Measurements from ENCODE around the gene HDAC4.

Gene HDAC4

GRCh38 chr2:239127513-239127912 lies 273.3 kb downstream of the HDAC4 start:
- Histone ChIP-seq H3F3A (ENCODE audit: low read depth) (no peaks in the 10 kb centered on the region), H2AFZ (ENCODE audit: low read length) (no peak overlapping the region), H3K4me2 (ENCODE audit: low read depth, low read length, poor library complexity, severe bottlenecking) (no peak overlapping the region), H4K20me1 (ENCODE audit: insufficient read depth, low read length, poor library complexity, severe bottlenecking) (no peaks in the 10 kb centered on the region), H3K4me1 (ENCODE audit: insufficient read depth, low read length, poor library complexity, severe bottlenecking) (no peaks in the 10 kb centered on the region), H3K9me3 (ENCODE audit: insufficient read depth, low read depth, low read length) (no peaks in the 10 kb centered on the region), H3K4me3 (ENCODE audit: low read length, poor library complexity, severe bottlenecking) (no peak overlapping the region), H3K27me3 (ENCODE audit: insufficient read depth, low read length, poor library complexity, severe bottlenecking) (no peaks in the 10 kb centered on the region), H3K9ac (ENCODE audit: low read depth, low read length, poor library complexity, severe bottlenecking) (no peak overlapping the region), H3K36me3 (ENCODE audit: insufficient read depth, low read length) (peaks cover 35% of the 10 kb centered on the region; the same call in 1 of the 2 replicates), H3K9me2 (replicated peaks; ENCODE audit: low read depth, low read length) (no peaks in the 10 kb centered on the region), H3K79me2 (ENCODE audit: insufficient read depth, low read length) (no peaks in the 10 kb centered on the region)
- TF ChIP-seq, protein P1, sequence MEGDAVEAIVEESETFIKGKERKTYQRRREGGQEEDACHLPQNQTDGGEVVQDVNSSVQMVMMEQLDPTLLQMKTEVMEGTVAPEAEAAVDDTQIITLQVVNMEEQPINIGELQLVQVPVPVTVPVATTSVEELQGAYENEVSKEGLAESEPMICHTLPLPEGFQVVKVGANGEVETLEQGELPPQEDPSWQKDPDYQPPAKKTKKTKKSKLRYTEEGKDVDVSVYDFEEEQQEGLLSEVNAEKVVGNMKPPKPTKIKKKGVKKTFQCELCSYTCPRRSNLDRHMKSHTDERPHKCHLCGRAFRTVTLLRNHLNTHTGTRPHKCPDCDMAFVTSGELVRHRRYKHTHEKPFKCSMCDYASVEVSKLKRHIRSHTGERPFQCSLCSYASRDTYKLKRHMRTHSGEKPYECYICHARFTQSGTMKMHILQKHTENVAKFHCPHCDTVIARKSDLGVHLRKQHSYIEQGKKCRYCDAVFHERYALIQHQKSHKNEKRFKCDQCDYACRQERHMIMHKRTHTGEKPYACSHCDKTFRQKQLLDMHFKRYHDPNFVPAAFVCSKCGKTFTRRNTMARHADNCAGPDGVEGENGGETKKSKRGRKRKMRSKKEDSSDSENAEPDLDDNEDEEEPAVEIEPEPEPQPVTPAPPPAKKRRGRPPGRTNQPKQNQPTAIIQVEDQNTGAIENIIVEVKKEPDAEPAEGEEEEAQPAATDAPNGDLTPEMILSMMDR (conservative IDR thresholded peaks at IDR 0.05; ENCODE audit: low read length) = no peak
- no peak for TF ChIP-seq EZH2phosphoT487 (IDR thresholded peaks at IDR 0.05; ENCODE audit: borderline replicate concordance)

- Histone ChIP-seq H3F3A (ENCODE audit: low read depth) (no peaks in the 10 kb centered on the region), H4K20me1 (ENCODE audit: insufficient read depth, low read length, poor library complexity, severe bottlenecking) (no peaks in the 10 kb centered on the region), H3K9me3 (ENCODE audit: insufficient read depth, low read depth, low read length) (no peaks in the 10 kb centered on the region), H3K4me3 (ENCODE audit: low read length, poor library complexity, severe bottlenecking) (no peak overlapping the region), H3K36me3 (ENCODE audit: insufficient read depth, low read length) (peaks cover 33% of the 10 kb centered on the region; the same call in 1 of the 2 replicates), H3K4me1 (ENCODE audit: insufficient read depth, low read length, poor library complexity, severe bottlenecking) (no peaks in the 10 kb centered on the region), H2AFZ (ENCODE audit: low read length) (no peak overlapping the region), H3K9ac (ENCODE audit: low read depth, low read length, poor library complexity, severe bottlenecking) (no peak overlapping the region), H3K4me2 (ENCODE audit: low read depth, low read length, poor library complexity, severe bottlenecking) (no peak overlapping the region), H3K9me2 (replicated peaks; ENCODE audit: low read depth, low read length) (no peaks in the 10 kb centered on the region), H3K27me3 (ENCODE audit: insufficient read depth, low read length, poor library complexity, severe bottlenecking) (no peaks in the 10 kb centered on the region), H3K79me2 (ENCODE audit: insufficient read depth, low read length) (no peaks in the 10 kb centered on the region)
- TF ChIP-seq, protein P1 (conservative IDR thresholded peaks at IDR 0.05; ENCODE audit: low read length) = no peak
- TF ChIP-seq EZH2phosphoT487 (IDR thresholded peaks at IDR 0.05; ENCODE audit: borderline replicate concordance) = no peak
These were observed 274.8 kb downstream of the HDAC4 start for GRCh38 chr2:239125726-239126675.

DNA sequence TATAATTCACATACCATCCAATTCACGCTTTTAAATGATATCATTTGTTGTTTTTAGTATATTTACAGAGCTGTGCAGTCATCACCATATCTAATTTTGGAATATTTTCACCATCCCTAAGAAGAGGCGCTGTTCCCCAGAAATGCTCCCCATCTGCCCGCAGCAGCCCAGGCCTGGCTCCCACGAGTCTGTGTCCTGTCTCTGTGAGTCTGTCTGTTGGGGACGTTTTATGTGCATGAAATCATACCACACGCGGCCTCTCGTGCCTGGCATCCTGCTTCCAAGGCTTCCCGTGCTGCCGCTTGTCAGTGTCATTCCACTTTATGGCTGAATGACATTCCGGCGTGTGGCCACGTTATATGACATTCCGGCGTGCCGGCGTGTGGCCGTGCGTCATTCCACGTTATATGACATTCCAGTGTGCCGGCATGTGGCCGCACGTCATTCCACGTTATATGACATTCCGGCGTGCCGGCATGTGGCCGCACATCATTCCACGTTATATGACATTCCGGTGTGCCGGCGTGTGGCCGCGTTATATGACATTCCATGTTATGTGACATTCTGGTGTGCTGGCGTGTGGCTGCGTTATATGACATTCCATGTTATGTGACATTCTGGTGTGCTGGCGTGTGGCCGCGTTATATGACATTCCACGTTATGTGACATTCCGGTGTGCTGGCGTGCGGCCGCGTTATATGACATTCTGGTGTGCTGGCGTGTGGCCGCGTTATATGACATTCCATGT lies 276.5 kb downstream of the HDAC4 start:
- H3K4me1 ChIP-seq (ENCODE audit: insufficient read depth, low read length, poor library complexity, severe bottlenecking) = peaks cover 4% of the 10 kb centered on the region
- H3K9me3 ChIP-seq (ENCODE audit: insufficient read depth, low read depth, low read length) = no peaks in the 10 kb centered on the region
- H3F3A ChIP-seq (ENCODE audit: low read depth) = no peaks in the 10 kb centered on the region
- H3K9me2 ChIP-seq (replicated peaks; ENCODE audit: low read depth, low read length) = no peaks in the 10 kb centered on the region
- H3K4me3 ChIP-seq (ENCODE audit: low read length, poor library complexity, severe bottlenecking) = no peak overlapping the region
- H3K36me3 ChIP-seq (ENCODE audit: insufficient read depth, low read length) = peaks cover 25% of the 10 kb centered on the region; the same call in 1 of the 2 replicates
- H3K27me3 ChIP-seq (ENCODE audit: insufficient read depth, low read length, poor library complexity, severe bottlenecking) = no peaks in the 10 kb centered on the region
- H3K9ac ChIP-seq (ENCODE audit: low read depth, low read length, poor library complexity, severe bottlenecking) = no peak overlapping the region
- no peaks in the 10 kb centered on the region for H4K20me1 ChIP-seq (ENCODE audit: insufficient read depth, low read length, poor library complexity, severe bottlenecking)
- no peak for TF ChIP-seq EZH2phosphoT487 (IDR thresholded peaks at IDR 0.05; ENCODE audit: borderline replicate concordance)
- TF ChIP-seq, protein P1 (conservative IDR thresholded peaks at IDR 0.05; ENCODE audit: low read length) = no peak
- H2AFZ ChIP-seq (ENCODE audit: low read length) = no peak overlapping the region
- no peaks in the 10 kb centered on the region for H3K79me2 ChIP-seq (ENCODE audit: insufficient read depth, low read length)
- H3K4me2 ChIP-seq (ENCODE audit: low read depth, low read length, poor library complexity, severe bottlenecking) = no peak overlapping the region

All from Loucy (cell line).